ENCODE data around the gene HES1.
A peak's percentile ranks its signal among the peaks of the same experiment; 100 is the strongest.
"Not testable (repeated sequence)": the region's sequence is repeated elsewhere in the genome, so short reads cannot be mapped to it uniquely, and the experiment has no call there.

Gene HES1

GRCh38 chr3:194128202-194128918, 7.6 kb upstream of the HES1 start:
- no peak for TF ChIP-seq ZNF274 (IDR thresholded peaks at IDR 0.05; ENCODE audit: low read depth, low read length)
- no peak overlapping the region for H3K4me3 ChIP-seq (ENCODE audit: low read length)

- H3K4me3 ChIP-seq (ENCODE audit: low read length) = not testable (repeated sequence)
These were observed 7.0 kb upstream of the HES1 start for GRCh38 chr3:194128919-194129295.

- TF ChIP-seq ZNF274 (IDR thresholded peaks at IDR 0.05; ENCODE audit: low read depth, low read length) = no peak
- H3K4me3 ChIP-seq (ENCODE audit: low read length) = no peak overlapping the region
These were observed 6.3 kb upstream of the HES1 start for GRCh38 chr3:194129581-194130133.

GRCh38 chr3:194130188-194130587, 5.8 kb upstream of the HES1 start:
- no peak overlapping the region for H3K4me3 ChIP-seq (ENCODE audit: low read length)
- no peak for TF ChIP-seq ZNF274 (IDR thresholded peaks at IDR 0.05; ENCODE audit: low read depth, low read length)

GRCh38 chr3:194130807-194131589, 5.0 kb upstream of the HES1 start:
- peak overlapping the region; percentile 10; the same call in 1 of the 2 replicates for H3K4me3 ChIP-seq (ENCODE audit: low read length)
- TF ChIP-seq ZNF274 (IDR thresholded peaks at IDR 0.05; ENCODE audit: low read depth, low read length) = no peak

- no peak overlapping the region for H3K4me3 ChIP-seq (ENCODE audit: low read length)
- TF ChIP-seq ZNF274 (IDR thresholded peaks at IDR 0.05; ENCODE audit: low read depth, low read length) = no peak
These were observed 3.3 kb upstream of the HES1 start for GRCh38 chr3:194132465-194133286.

GRCh38 chr3:194133661-194134230, 2.2 kb upstream of the HES1 start:
- peak overlapping the region; percentile 29; the same call in 1 of the 2 replicates for H3K4me3 ChIP-seq (ENCODE audit: low read length)
- TF ChIP-seq ZNF274 (IDR thresholded peaks at IDR 0.05; ENCODE audit: low read depth, low read length) = no peak

GRCh38 chr3:194134231-194134756, 1.7 kb upstream of the HES1 start:
- peak overlapping the region; percentile 62; the same call in 1 of the 2 replicates for H3K4me3 ChIP-seq (ENCODE audit: low read length)
- no peak for TF ChIP-seq ZNF274 (IDR thresholded peaks at IDR 0.05; ENCODE audit: low read depth, low read length)

- TF ChIP-seq ZNF274 (IDR thresholded peaks at IDR 0.05; ENCODE audit: low read depth, low read length) = no peak
These were observed 1.0 kb upstream of the HES1 start for GRCh38 chr3:194134757-194135515.

GRCh38 chr3:194135516-194135805, 487 bp upstream of the HES1 start:
- peak overlapping the region; percentile 62; the same call in 1 of the 2 replicates for H3K4me3 ChIP-seq (ENCODE audit: low read length)

More at GRCh38 chr3:194134757-194135515, 1.0 kb upstream of the HES1 start:
- peak overlapping the region; percentile 62; the same call in 1 of the 2 replicates for H3K4me3 ChIP-seq (ENCODE audit: low read length)

GRCh38 chr3:194136519-194137007, 615 bp downstream of the HES1 start:
- peak overlapping the region; percentile 51 for H3K4me3 ChIP-seq (ENCODE audit: low read length)
- TF ChIP-seq ZNF274 (IDR thresholded peaks at IDR 0.05; ENCODE audit: low read depth, low read length) = no peak

More at GRCh38 chr3:194135516-194135805, 487 bp upstream of the HES1 start:
- no peak for TF ChIP-seq ZNF274 (IDR thresholded peaks at IDR 0.05; ENCODE audit: low read depth, low read length)

GRCh38 chr3:194137008-194137505, 1.1 kb downstream of the HES1 start:
- peak overlapping the region; percentile 51 for H3K4me3 ChIP-seq (ENCODE audit: low read length)
- no peak for TF ChIP-seq ZNF274 (IDR thresholded peaks at IDR 0.05; ENCODE audit: low read depth, low read length)
